Measurements from ENCODE around the gene PCDH9.

Gene PCDH9

GRCh38 chr13:66528944-66529576 lies 701.1 kb downstream of the PCDH9 start:
- H3K36me3 ChIP-seq (replicated peaks), result no peaks in the 10 kb centered on the region
- H3K4me3 ChIP-seq (ENCODE audit: low read depth, low read length), result no peak overlapping the region
- H3K27me3 ChIP-seq (replicated peaks), result no peaks in the 10 kb centered on the region
- H3K27ac ChIP-seq, result no peak overlapping the region
- no peak for TF ChIP-seq CTCF (IDR thresholded peaks at IDR 0.05; ENCODE audit: low read depth, low read length, missing control alignments)
- DNase-seq, result no peak
- in situ Hi-C loops (cut with HindIII; ENCODE audit: low pct_ligation_motif_present, low sequenced_read_pairs), result no loop called here

- in situ Hi-C loops (cut with HindIII; ENCODE audit: low pct_ligation_motif_present, low sequenced_read_pairs), result no loop called here
These were observed 702.0 kb downstream of the PCDH9 start for GRCh38 chr13:66528180-66528579.

GRCh38 chr13:66520511-66521355 lies 709.4 kb downstream of the PCDH9 start:
- no peak for TF ChIP-seq CTCF (IDR thresholded peaks at IDR 0.05; ENCODE audit: low read depth, low read length, missing control alignments)
- no peak for DNase-seq
- no peak overlapping the region for H3K27ac ChIP-seq
- no peak overlapping the region for H3K4me3 ChIP-seq (ENCODE audit: low read depth, low read length)
- in situ Hi-C loops (cut with HindIII; ENCODE audit: low pct_ligation_motif_present, low sequenced_read_pairs), result no loop called here
- H3K36me3 ChIP-seq (replicated peaks), result no peaks in the 10 kb centered on the region
- H3K27me3 ChIP-seq (replicated peaks), result no peaks in the 10 kb centered on the region

More at GRCh38 chr13:66528180-66528579, 702.0 kb downstream of the PCDH9 start:
- DNase-seq, result no peak
- H3K36me3 ChIP-seq (replicated peaks), result no peaks in the 10 kb centered on the region
- no peak overlapping the region for H3K4me3 ChIP-seq (ENCODE audit: low read depth, low read length)
- no peak overlapping the region for H3K27ac ChIP-seq
- no peaks in the 10 kb centered on the region for H3K27me3 ChIP-seq (replicated peaks)
- TF ChIP-seq CTCF (IDR thresholded peaks at IDR 0.05; ENCODE audit: low read depth, low read length, missing control alignments), result no peak

GRCh38 chr13:66519259-66519658 lies 710.9 kb downstream of the PCDH9 start:
- no peak overlapping the region for H3K4me3 ChIP-seq (ENCODE audit: low read depth, low read length)
- H3K36me3 ChIP-seq (replicated peaks), result no peaks in the 10 kb centered on the region
- in situ Hi-C loops (cut with HindIII; ENCODE audit: low pct_ligation_motif_present, low sequenced_read_pairs), result no loop called here
- H3K27ac ChIP-seq, result no peak overlapping the region
- H3K27me3 ChIP-seq (replicated peaks), result no peaks in the 10 kb centered on the region
- no peak for DNase-seq
- no peak for TF ChIP-seq CTCF (IDR thresholded peaks at IDR 0.05; ENCODE audit: low read depth, low read length, missing control alignments)

- DNase-seq, result no peak
These were observed 712.1 kb downstream of the PCDH9 start for GRCh38 chr13:66518068-66518467.

More at GRCh38 chr13:66518068-66518467, 712.1 kb downstream of the PCDH9 start:
- Histone ChIP-seq H3K36me3 (replicated peaks) (no peaks in the 10 kb centered on the region), H3K27ac (no peak overlapping the region), H3K4me3 (ENCODE audit: low read depth, low read length) (no peak overlapping the region), H3K27me3 (replicated peaks) (no peaks in the 10 kb centered on the region)
- in situ Hi-C loops (cut with HindIII; ENCODE audit: low pct_ligation_motif_present, low sequenced_read_pairs), result no loop called here
- no peak for TF ChIP-seq CTCF (IDR thresholded peaks at IDR 0.05; ENCODE audit: low read depth, low read length, missing control alignments)

Data from brain microvascular endothelial cell (primary cell).